HG02870 (cell line): ENCODE data around the gene MUC21.
"Not testable (repeated sequence)": the region's sequence is repeated elsewhere in the genome, so short reads cannot be mapped to it uniquely, and the experiment has no call there.

Experiments used
- ATAC-seq: cut with Tn5 transposase; IDR thresholded peaks from one replicate; pipeline ENCODE4 v1.9.1; 2021; ENCODE audit warnings: mild to moderate bottlenecking, moderate library complexity; ENCODE audit not compliant: unreplicated experiment

The MUC21 gene

GRCh38 chr6:31005249-31006020, 21.9 kb downstream of the MUC21 start:
- no peak for ATAC-seq

GRCh38 chr6:31007694-31008093, 24.2 kb downstream of the MUC21 start:
- no peak for ATAC-seq

- ATAC-seq: no peak
Measured at GRCh38 chr6:31008165-31008564, 24.6 kb downstream of the MUC21 start.

GRCh38 chr6:31009731-31010130, 26.2 kb downstream of the MUC21 start:
- no peak for ATAC-seq

- no peak for ATAC-seq
Measured at GRCh38 chr6:31010393-31011060, 27.0 kb downstream of the MUC21 start, which contains the start of gene MUC22. Gene MUC22, plus strand, starts transcription at chr6:31010474. Its CDS starts 233 bp downstream, at chr6:31010707.

GRCh38 chr6:31011153-31011552, 27.6 kb downstream of the MUC21 start:
- no peak for ATAC-seq

GRCh38 chr6:31016659-31017299, 33.3 kb downstream of the MUC21 start:
- ATAC-seq: no peak

GRCh38 chr6:31017436-31017835, 33.9 kb downstream of the MUC21 start:
- ATAC-seq: not testable (repeated sequence)

- no peak for ATAC-seq
Measured at GRCh38 chr6:31020057-31020456, 36.5 kb downstream of the MUC21 start.

GRCh38 chr6:31020631-31021255, 37.2 kb downstream of the MUC21 start:
- ATAC-seq: not testable (repeated sequence)

- not testable (repeated sequence) for ATAC-seq
Measured at GRCh38 chr6:31021705-31022531, 38.4 kb downstream of the MUC21 start.

- no peak for ATAC-seq
Measured at GRCh38 chr6:31025595-31025994, 42.1 kb downstream of the MUC21 start.

GRCh38 chr6:31031095-31031494, 47.6 kb downstream of the MUC21 start:
- ATAC-seq: no peak

GRCh38 chr6:31033075-31033474, 49.6 kb downstream of the MUC21 start:
- no peak for ATAC-seq

- ATAC-seq: no peak
Measured at GRCh38 chr6:31035862-31036497, 52.5 kb downstream of the MUC21 start.

- no peak for ATAC-seq
Measured at GRCh38 chr6:31037169-31037568, 53.7 kb downstream of the MUC21 start.

GRCh38 chr6:31037682-31038081, 54.2 kb downstream of the MUC21 start:
- no peak for ATAC-seq

- no peak for ATAC-seq
Measured at GRCh38 chr6:31038559-31038958, 55.0 kb downstream of the MUC21 start.
